ENCODE measurements around the gene EHD1.

DNA sequence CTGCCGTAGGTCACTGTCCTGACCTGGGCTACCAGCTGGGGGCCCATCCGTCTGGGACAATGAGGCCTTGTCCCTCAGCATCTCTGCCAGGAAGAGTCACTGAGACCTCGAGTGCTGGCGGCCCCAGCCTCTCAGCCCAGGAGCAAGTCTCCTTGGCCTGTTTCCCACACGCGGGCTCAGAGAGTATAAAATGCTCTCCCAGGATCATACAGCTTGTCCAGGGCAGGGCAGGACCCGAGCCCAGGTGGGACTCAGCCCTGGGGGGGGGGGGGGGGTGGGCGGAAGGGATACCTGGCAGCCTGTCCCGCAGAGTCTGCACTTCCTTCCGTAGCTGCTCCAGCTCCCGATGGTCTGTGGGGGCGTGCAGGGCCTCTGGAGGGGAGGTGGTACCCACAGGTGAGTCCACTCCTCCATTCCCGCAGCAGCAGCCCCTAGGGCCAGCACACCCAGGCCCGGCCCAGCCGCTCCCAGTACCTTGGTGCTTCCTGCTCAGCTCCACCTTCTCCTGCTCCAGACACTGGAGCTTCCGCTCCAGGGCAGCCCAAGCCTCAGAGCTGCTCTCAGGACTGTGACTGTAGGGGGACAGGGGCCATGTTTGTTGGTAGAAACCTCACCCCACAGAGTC lies 41.9 kb downstream of the EHD1 start:
- TF ChIP-seq CTCF (optimal IDR thresholded peaks at IDR 0.05 in 1 of 3, IDR thresholded peaks at IDR 0.05 in 1 of 3, conservative IDR thresholded peaks at IDR 0.05 in 1 of 3; ENCODE audit: extremely low read depth in 1 of 3, insufficient read depth in 2 of 3, low read length in 3 of 3) (no peak), EZH2 (IDR thresholded peaks at IDR 0.05; ENCODE audit: low read length) (no peak)
